HFFc6 (cell line): ENCODE results near the gene HOXD12. TPM values are rescaled to one million over a fixed set of nuclear protein-coding genes. Genes with fewer than 3 reads are reported as not detected.

Source experiments
- DNase-seq: peaks from one replicate; pipeline ENCODE4 v3.0.0-alpha.2; 2018
- H3K27ac Mint-ChIP-seq: 2 replicates; pipeline ENCODE4 v1.8.0; 2020; ENCODE audit warnings: mild to moderate bottlenecking, mixed read lengths
- H3K27me3 Mint-ChIP-seq: 2 replicates; pipeline ENCODE4 v1.8.0; 2021; ENCODE audit warnings: mild to moderate bottlenecking, moderate library complexity, mixed read lengths; ENCODE audit not compliant: insufficient read depth
- H3K36me3 Mint-ChIP-seq: 2 replicates; pipeline ENCODE4 v1.8.0; 2021; ENCODE audit warnings: low read depth, mixed read lengths
- H3K4me1 Mint-ChIP-seq: 2 replicates; pipeline ENCODE4 v1.8.0; 2020; ENCODE audit warnings: low read depth, mixed read lengths
- H3K4me3 Mint-ChIP-seq: 2 replicates; pipeline ENCODE4 v1.8.0; 2020; ENCODE audit warnings: mild to moderate bottlenecking, moderate library complexity, mixed read lengths
- H3K9me3 Mint-ChIP-seq: 2 replicates; pipeline ENCODE4 v1.8.0; 2020; ENCODE audit warnings: mild to moderate bottlenecking, mixed read lengths
- CTCF ChIP-seq: fragments of 200-600 bp; sonication (generic); IDR thresholded peaks from 2 replicates; pipeline ENCODE4 v1.5.0; 2021; ENCODE audit warnings: antibody characterized with exemption, mild to moderate bottlenecking
- total RNA-seq, 6 experiments: library from RNA; stranded (reverse); fragmentation: NEBNext Ultra II Directional; extraction: Animal tissue kit (Norgen Biotek cat#: 25700); gene quantifications; 2 replicates in 1 of 6; 3 replicates in 5 of 6; pipeline ENCODE4 v1.2.3, GENCODE V29; 2021

The HOXD12 gene
- total RNA-seq, 6 experiments from 2014 or later, result 0.19 to 0.36 (median 0.26) TPM; not detected in 2

GRCh38 chr2:176067589-176068418 lies 31.8 kb upstream of the HOXD12 start:
- DNase-seq, result no peak
- no peak overlapping the region for H3K4me3 Mint-ChIP-seq
- H3K27me3 Mint-ChIP-seq, result peaks cover 9% of the 10 kb centered on the region
- H3K27ac Mint-ChIP-seq, result no peak overlapping the region
- TF ChIP-seq CTCF, result no peak
- H3K4me1 Mint-ChIP-seq, result no peaks in the 10 kb centered on the region
- no peaks in the 10 kb centered on the region for H3K36me3 Mint-ChIP-seq
- peaks cover 3% of the 10 kb centered on the region for H3K9me3 Mint-ChIP-seq

GRCh38 chr2:176068419-176068832 lies 31.2 kb upstream of the HOXD12 start:
- H3K36me3 Mint-ChIP-seq, result no peaks in the 10 kb centered on the region
- H3K9me3 Mint-ChIP-seq, result peaks cover 3% of the 10 kb centered on the region
- H3K4me1 Mint-ChIP-seq, result no peaks in the 10 kb centered on the region
- no peak overlapping the region for H3K4me3 Mint-ChIP-seq
- DNase-seq, result no peak
- no peak for TF ChIP-seq CTCF
- H3K27ac Mint-ChIP-seq, result no peak overlapping the region
- peaks cover 14% of the 10 kb centered on the region for H3K27me3 Mint-ChIP-seq

GRCh38 chr2:176071330-176072291 lies 28.0 kb upstream of the HOXD12 start:
- DNase-seq, result no peak
- Mint-ChIP-seq H3K36me3 (no peaks in the 10 kb centered on the region), H3K27me3 (peaks cover 33% of the 10 kb centered on the region), H3K9me3 (peaks cover 3% of the 10 kb centered on the region), H3K4me3 (no peak overlapping the region), H3K27ac (no peak overlapping the region), H3K4me1 (no peaks in the 10 kb centered on the region)
- TF ChIP-seq CTCF, result no peak

GRCh38 chr2:176072292-176072669 lies 27.3 kb upstream of the HOXD12 start:
- Mint-ChIP-seq H3K27ac (no peak overlapping the region), H3K4me1 (no peaks in the 10 kb centered on the region), H3K36me3 (no peaks in the 10 kb centered on the region), H3K4me3 (no peak overlapping the region), H3K9me3 (peaks cover 3% of the 10 kb centered on the region), H3K27me3 (peaks cover 34% of the 10 kb centered on the region)
- no peak for DNase-seq
- TF ChIP-seq CTCF, result no peak

GRCh38 chr2:176072951-176073904 lies 26.4 kb upstream of the HOXD12 start:
- peaks cover 35% of the 10 kb centered on the region for H3K27me3 Mint-ChIP-seq
- H3K4me3 Mint-ChIP-seq, result no peak overlapping the region
- H3K27ac Mint-ChIP-seq, result no peak overlapping the region
- H3K36me3 Mint-ChIP-seq, result no peaks in the 10 kb centered on the region
- H3K9me3 Mint-ChIP-seq, result no peaks in the 10 kb centered on the region; the same call in 1 of the 2 replicates
- TF ChIP-seq CTCF, result no peak
- H3K4me1 Mint-ChIP-seq, result no peaks in the 10 kb centered on the region
- DNase-seq, result no peak
